MM.1S (cell line): ENCODE measurements around the gene GNPTAB.

Experiments used
- EZH2 ChIP-seq: fragments of 300-600 bp; sonication (generic); optimal IDR thresholded peaks from 2 replicates; pipeline ENCODE3; 2017; ENCODE audit warnings: low read depth, mild to moderate bottlenecking, antibody characterized with exemption, low read length, mixed read lengths
- EZH2phosphoT487 ChIP-seq: fragments of 300-600 bp; sonication (generic); IDR thresholded peaks from 2 replicates; pipeline ENCODE4 v1.6.1; 2018; ENCODE audit warnings: antibody characterized with exemption, low read length
- TF ChIP-seq, protein P1 (sequence below): fragments of 300-600 bp; sonication (generic); IDR thresholded peaks from 2 replicates; pipeline ENCODE4 v1.5.1; 2016; ENCODE audit warnings: antibody characterized with exemption, low read length, mixed read lengths

DNA sequence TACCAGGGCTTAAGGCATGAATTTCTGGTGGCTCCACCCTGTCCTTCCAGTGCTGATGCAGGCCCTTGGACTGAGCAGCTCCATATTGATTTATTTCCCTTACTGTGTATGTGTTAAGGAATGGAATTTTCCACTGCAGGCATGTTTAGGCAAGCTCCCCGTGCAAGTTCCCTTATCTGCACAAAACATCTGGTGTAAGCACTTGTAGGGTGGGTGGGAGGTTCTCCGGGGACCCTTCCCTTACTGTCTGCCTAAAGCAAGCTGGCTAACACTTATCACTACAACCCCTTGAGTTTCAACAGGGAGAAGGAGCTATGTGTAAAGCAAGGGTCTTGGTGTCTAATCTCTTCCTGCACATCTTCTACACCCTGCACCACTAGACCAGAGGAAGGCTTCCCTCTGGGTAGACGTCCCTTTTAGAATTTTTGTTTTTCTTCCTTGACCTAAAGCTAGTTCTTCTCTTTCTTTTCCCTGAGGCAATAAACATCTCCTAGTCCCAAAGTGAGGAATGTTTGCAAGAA lies 24.7 kb upstream of the GNPTAB start:
- TF ChIP-seq, protein P1, sequence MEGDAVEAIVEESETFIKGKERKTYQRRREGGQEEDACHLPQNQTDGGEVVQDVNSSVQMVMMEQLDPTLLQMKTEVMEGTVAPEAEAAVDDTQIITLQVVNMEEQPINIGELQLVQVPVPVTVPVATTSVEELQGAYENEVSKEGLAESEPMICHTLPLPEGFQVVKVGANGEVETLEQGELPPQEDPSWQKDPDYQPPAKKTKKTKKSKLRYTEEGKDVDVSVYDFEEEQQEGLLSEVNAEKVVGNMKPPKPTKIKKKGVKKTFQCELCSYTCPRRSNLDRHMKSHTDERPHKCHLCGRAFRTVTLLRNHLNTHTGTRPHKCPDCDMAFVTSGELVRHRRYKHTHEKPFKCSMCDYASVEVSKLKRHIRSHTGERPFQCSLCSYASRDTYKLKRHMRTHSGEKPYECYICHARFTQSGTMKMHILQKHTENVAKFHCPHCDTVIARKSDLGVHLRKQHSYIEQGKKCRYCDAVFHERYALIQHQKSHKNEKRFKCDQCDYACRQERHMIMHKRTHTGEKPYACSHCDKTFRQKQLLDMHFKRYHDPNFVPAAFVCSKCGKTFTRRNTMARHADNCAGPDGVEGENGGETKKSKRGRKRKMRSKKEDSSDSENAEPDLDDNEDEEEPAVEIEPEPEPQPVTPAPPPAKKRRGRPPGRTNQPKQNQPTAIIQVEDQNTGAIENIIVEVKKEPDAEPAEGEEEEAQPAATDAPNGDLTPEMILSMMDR = no peak
- no peak for TF ChIP-seq EZH2
- TF ChIP-seq EZH2phosphoT487 = no peak
